Stimulated activated CD8-positive, alpha-beta memory T cell treated with anti-CD3 and anti-CD28 coated beads, Interleukin-12 subunit alpha, Interleukin-12 subunit beta, amount 100 ng/mL, for 24 hours (primary cell): ENCODE measurements around the gene WDR43.
"Not testable (repeated sequence)": the region's sequence is repeated elsewhere in the genome, so short reads cannot be mapped to it uniquely, and the experiment has no call there.

Source experiments
- DNase-seq: peaks from one replicate; pipeline ENCODE4 v3.0.0-alpha.2; 2020; ENCODE audit errors: extremely low read depth

The WDR43 gene

DNA sequence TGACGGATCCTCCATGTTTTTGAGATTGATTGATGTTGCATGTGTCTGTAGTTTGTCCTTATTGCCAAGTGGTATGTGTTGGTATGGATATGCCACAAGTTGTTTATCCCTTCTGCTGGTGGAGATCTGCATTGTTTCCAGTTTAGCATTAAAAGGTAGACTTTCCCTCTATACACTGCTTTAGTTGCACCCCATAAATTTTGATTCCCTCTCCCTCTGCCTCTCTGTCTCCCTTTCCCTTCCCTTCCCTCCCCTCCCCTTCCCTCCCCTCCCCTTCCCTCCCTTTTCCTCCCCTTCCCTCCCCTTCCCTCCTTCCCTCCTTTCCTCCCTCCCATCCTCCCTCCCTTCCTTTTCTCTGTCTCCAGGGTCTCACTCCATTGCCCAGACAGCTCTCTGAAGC, 68.0 kb downstream of the WDR43 start:
- no peak for DNase-seq

GRCh38 chr2:28970464-28971160, 76.1 kb downstream of the WDR43 start:
- DNase-seq: no peak

GRCh38 chr2:28972778-28973335, 78.4 kb downstream of the WDR43 start:
- DNase-seq: no peak

DNA sequence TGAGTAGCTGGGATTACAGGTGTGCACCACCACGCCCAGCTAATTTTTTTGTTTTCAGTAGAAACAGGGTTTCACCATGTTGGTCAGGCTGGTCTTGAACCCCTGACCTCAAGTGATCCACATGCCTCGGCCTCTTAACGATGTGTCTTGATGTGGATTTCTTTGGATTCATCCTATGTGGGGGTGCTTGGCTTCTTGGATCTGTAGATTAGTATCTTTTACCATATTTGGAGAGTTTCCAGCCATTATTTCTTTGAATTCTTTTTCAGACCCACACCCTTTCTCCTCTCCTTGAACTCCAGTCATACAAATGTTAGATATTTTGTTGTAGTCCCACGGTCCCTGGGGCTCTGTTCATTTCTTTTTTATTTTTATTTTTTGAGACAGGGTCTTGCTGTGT, 79.8 kb downstream of the WDR43 start:
- no peak for DNase-seq

DNA sequence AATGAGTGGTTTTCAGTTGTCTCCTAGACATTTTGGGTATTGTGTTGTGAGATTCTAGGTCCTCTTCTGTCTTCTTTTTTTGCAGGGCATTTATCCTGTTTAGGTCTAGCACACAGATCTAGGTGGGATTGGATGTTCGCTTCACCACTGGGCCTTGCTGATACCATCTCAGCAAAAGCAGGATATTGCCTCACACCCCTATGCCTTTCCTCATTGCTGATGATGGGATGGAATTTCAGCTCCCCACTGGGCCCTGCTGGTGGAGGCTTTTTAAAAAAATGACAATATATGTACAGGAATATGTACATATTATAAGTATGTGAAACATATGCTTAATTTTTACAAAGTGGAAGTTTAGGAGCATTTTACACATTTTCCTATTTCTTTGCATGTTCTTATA, 81.2 kb downstream of the WDR43 start:
- no peak for DNase-seq

DNA sequence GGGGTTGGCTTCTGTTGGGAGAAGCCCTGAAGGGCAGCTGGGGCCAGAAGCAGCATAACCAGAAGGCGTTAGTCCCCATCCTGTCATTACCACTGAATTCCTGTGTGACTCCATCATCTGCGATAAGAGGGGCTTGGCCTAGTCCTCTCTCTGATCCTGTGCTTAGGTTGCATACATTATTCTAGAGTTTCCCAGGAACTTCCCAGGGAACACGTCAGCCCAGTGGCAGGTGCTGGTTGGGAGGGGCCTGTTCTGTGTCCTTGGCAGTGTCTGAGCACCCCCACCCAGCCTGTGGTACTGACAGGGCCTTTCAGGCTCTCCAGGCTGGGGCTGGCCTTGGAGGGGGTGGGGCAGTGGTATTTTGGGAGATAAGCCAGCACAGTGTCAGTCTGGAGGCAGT, 82.1 kb downstream of the WDR43 start:
- no peak for DNase-seq

GRCh38 chr2:28977176-28977875, 82.9 kb downstream of the WDR43 start:
- no peak for DNase-seq

DNA sequence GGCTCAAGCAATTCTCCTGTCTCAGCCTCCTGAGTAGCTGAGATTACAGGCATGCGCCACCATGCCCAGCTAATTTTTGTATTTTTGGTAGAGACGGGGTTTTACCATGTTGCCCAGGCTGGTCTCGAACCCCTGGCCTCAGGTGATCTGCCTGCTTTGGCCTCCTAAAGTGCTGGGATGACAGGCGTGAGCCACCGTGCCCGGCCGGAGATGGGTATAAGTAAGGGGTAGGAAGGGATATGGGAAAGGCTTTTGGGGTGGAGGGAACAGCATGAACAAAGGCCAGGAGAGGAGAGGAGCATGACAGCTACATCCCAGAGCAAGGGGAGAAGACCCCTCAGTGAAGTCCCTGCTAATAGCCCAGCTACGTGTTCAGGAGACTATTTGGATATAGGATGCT, 83.5 kb downstream of the WDR43 start:
- not testable (repeated sequence) for DNase-seq

DNA sequence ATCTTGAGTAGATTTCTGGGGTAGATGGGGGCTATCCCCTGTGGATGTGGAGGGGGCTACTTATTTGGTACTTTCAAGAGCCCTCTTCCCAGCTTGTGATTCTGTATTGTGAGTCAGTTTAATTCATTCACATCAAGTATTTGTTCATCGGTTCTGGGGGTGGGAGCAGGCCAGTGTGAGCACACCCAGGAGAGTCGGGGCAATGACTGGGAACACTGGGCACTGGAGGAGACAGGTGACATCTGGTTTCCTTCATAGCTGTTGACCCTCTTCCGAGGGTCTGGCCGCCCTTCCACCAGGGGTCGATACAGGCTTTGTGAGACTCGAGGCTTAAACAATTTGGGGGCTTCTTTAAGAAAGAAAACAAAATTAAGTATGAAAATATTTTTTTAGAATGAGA, 84.1 kb downstream of the WDR43 start:
- DNase-seq: no peak

DNA sequence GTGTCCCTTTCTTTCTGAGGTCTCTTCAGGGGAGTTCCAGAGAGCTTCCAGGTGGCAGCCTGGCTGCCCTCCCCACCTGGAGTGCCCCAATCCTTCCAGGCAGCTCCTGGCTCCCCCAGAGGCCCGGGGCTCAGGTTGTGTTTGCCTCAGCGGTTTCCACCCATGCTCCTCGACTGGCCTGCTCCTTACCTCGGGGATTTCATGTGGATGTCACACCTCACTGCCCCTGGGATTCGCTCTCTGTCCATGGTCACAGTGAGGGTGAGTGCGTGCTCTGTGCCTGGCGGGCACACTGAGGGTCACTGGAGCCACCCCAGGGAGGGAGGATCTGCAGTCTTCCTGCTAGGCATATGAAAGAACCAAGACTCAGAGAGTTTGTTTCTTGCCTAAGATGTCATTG, 84.6 kb downstream of the WDR43 start:
- no peak for DNase-seq

- DNase-seq: no peak
Measured at GRCh38 chr2:28979576-28980366, 85.3 kb downstream of the WDR43 start.

DNA sequence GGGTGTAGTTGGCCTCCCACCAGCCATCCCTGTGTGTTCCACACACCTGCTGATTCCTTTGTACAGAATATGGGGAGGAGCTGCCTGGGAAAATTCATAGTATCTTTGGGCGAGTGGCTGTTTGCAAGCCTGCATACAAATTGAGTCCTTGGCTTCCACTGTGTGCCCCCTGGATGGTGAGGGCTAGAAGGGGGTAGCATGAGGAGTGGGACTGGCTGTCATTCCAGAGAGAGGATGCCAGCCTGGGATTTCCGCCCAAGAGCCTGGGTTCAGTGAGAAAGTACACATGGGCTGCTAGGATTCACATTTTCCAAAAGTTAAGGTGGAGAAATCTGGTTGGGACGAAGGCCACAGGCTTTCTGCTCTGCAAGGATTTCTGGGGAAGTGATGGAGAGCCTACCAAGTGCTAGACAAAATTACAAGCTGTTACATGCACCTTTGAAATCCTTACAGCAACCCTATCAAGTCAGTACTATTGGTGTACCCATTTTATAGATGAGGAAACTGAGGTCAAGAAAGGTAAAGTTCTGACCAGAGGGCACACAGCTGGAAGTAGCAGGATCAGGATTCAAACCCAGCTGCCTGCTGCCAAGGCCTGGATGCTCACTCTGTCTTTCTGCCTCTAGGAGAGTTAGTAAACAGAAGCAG, 86.0 kb downstream of the WDR43 start:
- no peak for DNase-seq

- DNase-seq: no peak
Measured at GRCh38 chr2:28981016-28981441, 86.6 kb downstream of the WDR43 start, which contains the start of gene TOGARAM2. TSS of gene TOGARAM2 (plus strand) at chr2:28981298. CDS start at chr2:28994835, 13,537 bp downstream.

GRCh38 chr2:28981620-28982376, 87.3 kb downstream of the WDR43 start:
- DNase-seq: no peak

DNA sequence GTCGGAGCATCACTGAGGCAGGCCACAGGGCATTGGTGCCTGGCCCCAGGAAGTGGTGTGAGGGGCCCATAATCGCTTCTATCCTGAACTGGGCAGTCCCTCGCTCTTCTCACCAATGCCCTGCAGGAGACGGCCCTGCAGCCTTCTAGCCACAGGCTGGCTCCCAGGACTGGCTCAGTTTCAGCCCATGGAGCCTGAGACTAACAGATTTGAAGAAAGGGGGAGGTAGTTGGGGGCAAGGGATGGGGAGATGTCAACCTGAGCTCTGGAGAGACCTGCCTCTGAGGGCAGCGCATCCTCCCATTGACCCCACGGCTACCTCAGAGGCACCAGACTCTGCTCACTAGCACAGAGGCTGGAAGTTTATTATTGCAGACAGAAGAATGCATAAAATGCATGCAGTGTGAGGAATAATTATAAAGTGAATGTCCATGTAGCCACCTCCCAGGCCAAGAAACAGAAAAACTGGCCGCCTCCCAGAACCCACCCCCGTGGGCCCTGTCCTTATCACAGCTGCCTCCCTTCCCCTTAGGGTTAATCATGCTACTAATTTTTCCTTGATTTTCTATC, 88.0 kb downstream of the WDR43 start:
- no peak for DNase-seq

DNA sequence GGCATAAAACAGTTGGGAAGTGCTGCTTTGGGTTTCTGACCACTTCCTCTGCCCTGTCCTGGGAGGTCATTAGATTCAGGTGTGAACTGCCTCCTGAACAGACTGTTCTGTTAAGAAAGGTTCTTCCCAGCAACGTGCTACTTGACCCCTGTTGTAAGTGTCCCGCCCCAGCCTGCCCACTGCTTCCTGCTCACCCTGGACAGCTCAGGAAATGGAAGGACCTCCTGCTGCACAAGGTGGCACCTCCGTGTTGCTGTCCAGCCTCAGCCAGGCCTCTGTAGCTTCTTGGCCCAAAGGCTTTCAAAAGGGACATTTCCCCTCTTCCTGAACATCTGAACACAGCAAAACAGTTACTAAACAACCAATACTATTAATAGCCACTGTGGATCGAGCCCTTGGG, 92.0 kb downstream of the WDR43 start:
- no peak for DNase-seq

GRCh38 chr2:28989973-28990372, 95.5 kb downstream of the WDR43 start:
- DNase-seq: no peak

DNA sequence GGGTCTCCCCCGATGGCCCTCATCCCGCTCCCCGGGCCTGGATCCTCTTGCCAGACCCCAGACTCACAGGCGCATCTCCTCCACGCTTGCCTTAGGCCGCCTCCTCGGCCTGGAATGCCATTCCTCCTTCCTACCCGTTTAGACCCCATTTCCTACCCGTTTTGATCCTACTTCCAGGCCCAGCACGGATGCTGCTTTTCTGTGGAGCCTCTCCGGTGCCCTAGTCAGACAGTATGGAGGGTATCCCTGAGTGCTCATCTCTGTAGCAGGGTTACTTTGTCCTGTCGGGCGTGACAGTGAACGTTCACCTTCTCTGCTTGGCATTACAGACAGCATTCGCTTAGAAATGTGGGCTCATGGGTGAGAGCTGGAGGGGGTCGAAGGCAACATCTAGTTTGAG, 96.0 kb downstream of the WDR43 start:
- DNase-seq: no peak

- no peak for DNase-seq
Measured at GRCh38 chr2:28991021-28991420, 96.6 kb downstream of the WDR43 start.

GRCh38 chr2:28991460-28991859, 97.0 kb downstream of the WDR43 start:
- no peak for DNase-seq
